ENCODE data around the gene DOCK2.

DOCK2 gene

DNA sequence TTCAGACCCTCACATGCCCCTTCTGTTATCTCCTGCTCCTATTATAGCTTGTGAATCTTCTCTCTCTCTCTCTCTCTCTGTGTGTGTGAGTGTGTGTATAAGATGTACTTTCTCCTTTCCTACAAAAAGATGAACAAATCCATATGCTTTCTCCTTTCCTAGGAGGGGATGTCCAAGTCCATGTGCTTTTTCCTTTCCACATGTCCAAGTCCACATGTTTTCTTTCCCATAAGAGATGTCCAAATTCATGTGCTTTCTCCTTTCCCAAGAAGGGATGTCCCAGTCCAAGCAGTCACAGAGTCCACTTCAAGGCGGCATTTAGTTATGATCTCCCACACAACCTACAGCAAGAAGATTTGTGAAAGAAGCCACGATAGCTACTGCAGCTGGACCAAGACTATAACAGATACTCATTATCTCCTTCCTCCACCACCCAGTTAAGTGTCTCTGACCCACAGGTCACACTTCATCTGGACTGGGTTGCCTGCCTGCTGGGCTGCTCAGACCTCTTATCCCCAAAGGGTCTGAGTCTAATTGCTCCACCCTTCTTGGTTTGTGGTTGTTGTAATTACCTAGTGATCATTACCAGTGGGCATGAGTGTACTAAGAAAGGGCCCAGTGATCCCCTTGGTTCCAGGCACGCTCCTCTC is 450.2 kb downstream of the DOCK2 start (continued):
- TF ChIP-seq, protein P1, sequence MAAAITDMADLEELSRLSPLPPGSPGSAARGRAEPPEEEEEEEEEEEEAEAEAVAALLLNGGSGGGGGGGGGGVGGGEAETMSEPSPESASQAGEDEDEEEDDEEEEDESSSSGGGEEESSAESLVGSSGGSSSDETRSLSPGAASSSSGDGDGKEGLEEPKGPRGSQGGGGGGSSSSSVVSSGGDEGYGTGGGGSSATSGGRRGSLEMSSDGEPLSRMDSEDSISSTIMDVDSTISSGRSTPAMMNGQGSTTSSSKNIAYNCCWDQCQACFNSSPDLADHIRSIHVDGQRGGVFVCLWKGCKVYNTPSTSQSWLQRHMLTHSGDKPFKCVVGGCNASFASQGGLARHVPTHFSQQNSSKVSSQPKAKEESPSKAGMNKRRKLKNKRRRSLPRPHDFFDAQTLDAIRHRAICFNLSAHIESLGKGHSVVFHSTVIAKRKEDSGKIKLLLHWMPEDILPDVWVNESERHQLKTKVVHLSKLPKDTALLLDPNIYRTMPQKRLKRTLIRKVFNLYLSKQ (tag by site-specific recombination; IDR thresholded peaks at IDR 0.05; ENCODE audit: borderline replicate concordance) = no peak
- TF ChIP-seq ZNF629 (tag by site-specific recombination; IDR thresholded peaks at IDR 0.05) = no peak
- no peak for TF ChIP-seq EGR2 (tag by site-specific recombination; IDR thresholded peaks at IDR 0.05; ENCODE audit: low read depth)
- no peak for TF ChIP-seq ZNF530 (tag by site-specific recombination; IDR thresholded peaks at IDR 0.05; ENCODE audit: low read depth)
- no peak for TF ChIP-seq HOXD13 (CRISPR knock-in tag; IDR thresholded peaks at IDR 0.05; ENCODE audit: borderline replicate concordance)
- no peak for TF ChIP-seq ZNF548 (tag by site-specific recombination; IDR thresholded peaks at IDR 0.05)

DNA sequence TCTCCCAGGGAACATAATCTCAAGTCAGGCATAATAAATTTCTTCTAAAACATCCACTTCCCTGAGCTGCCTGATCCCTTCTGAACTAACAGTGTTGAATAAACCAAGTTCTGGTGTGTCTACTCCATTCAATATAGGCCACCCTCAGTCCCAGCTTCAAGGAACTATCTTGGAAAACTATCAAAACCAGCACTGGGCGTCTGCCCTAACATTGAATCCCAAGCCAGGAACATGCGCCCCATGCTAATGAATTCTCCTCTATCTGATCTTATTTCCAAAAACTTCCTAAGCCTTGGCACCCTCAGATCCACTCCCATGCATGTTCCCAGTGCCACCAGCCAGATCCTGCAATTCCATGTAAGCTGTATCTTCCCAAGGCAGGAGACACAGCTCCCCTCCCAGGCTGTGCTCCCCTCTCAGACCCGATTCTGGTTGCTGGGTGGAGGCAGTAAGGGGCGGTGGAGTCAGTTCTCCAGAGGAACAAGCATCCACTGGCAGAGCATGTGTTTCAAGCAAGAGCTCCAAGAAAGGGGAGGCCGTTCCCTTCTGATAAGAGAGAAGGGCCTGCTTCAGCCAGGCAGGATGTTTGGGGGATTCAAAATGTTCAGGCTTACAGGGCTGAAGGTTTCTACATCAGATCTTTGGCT is 455.5 kb downstream of the DOCK2 start:
- TF ChIP-seq ZNF707 (tag by site-specific recombination; IDR thresholded peaks at IDR 0.05) (no peak), RBAK (tag by site-specific recombination; IDR thresholded peaks at IDR 0.05) (no peak), MYNN (tag by site-specific recombination; IDR thresholded peaks at IDR 0.05; ENCODE audit: borderline replicate concordance) (no peak), ZNF670 (tag by site-specific recombination; IDR thresholded peaks at IDR 0.05; ENCODE audit: low read depth) (no peak), GLI4 (tag by site-specific recombination; IDR thresholded peaks at IDR 0.05) (no peak), ZNF140 (tag by site-specific recombination; IDR thresholded peaks at IDR 0.05) (no peak)
- TF ChIP-seq, protein P2, sequence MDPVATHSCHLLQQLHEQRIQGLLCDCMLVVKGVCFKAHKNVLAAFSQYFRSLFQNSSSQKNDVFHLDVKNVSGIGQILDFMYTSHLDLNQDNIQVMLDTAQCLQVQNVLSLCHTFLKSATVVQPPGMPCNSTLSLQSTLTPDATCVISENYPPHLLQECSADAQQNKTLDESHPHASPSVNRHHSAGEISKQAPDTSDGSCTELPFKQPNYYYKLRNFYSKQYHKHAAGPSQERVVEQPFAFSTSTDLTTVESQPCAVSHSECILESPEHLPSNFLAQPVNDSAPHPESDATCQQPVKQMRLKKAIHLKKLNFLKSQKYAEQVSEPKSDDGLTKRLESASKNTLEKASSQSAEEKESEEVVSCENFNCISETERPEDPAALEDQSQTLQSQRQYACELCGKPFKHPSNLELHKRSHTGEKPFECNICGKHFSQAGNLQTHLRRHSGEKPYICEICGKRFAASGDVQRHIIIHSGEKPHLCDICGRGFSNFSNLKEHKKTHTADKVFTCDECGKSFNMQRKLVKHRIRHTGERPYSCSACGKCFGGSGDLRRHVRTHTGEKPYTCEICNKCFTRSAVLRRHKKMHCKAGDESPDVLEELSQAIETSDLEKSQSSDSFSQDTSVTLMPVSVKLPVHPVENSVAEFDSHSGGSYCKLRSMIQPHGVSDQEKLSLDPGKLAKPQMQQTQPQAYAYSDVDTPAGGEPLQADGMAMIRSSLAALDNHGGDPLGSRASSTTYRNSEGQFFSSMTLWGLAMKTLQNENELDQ (tag by site-specific recombination; IDR thresholded peaks at IDR 0.05; ENCODE audit: low read depth) = no peak
- TF ChIP-seq, protein P3, sequence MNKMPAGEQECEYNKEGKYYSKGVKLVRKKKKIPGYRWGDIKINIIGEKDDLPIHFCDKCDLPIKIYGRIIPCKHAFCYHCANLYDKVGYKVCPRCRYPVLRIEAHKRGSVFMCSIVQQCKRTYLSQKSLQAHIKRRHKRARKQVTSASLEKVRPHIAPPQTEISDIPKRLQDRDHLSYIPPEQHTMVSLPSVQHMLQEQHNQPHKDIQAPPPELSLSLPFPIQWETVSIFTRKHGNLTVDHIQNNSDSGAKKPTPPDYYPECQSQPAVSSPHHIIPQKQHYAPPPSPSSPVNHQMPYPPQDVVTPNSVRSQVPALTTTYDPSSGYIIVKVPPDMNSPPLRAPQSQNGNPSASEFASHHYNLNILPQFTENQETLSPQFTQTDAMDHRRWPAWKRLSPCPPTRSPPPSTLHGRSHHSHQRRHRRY (tag by site-specific recombination; IDR thresholded peaks at IDR 0.05) = no peak
- TF ChIP-seq, protein P4, sequence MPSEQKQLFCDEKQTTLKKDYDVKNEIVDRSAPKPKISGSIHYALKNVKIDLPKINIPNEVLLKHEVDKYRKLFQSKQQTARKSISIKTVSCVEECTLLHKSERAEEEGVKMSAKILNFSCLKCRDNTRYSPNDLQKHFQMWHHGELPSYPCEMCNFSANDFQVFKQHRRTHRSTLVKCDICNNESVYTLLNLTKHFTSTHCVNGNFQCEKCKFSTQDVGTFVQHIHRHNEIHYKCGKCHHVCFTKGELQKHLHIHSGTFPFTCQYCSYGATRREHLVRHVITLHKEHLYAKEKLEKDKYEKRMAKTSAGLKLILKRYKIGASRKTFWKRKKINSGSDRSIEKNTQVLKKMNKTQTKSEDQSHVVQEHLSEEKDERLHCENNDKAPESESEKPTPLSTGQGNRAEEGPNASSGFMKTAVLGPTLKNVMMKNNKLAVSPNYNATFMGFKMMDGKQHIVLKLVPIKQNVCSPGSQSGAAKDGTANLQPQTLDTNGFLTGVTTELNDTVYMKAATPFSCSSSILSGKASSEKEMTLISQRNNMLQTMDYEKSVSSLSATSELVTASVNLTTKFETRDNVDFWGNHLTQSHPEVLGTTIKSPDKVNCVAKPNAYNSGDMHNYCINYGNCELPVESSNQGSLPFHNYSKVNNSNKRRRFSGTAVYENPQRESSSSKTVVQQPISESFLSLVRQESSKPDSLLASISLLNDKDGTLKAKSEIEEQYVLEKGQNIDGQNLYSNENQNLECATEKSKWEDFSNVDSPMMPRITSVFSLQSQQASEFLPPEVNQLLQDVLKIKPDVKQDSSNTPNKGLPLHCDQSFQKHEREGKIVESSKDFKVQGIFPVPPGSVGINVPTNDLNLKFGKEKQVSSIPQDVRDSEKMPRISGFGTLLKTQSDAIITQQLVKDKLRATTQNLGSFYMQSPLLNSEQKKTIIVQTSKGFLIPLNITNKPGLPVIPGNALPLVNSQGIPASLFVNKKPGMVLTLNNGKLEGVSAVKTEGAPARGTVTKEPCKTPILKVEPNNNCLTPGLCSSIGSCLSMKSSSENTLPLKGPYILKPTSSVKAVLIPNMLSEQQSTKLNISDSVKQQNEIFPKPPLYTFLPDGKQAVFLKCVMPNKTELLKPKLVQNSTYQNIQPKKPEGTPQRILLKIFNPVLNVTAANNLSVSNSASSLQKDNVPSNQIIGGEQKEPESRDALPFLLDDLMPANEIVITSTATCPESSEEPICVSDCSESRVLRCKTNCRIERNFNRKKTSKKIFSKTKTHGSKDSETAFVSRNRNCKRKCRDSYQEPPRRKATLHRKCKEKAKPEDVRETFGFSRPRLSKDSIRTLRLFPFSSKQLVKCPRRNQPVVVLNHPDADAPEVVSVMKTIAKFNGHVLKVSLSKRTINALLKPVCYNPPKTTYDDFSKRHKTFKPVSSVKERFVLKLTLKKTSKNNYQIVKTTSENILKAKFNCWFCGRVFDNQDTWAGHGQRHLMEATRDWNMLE (tag by site-specific recombination; conservative IDR thresholded peaks at IDR 0.05; ENCODE audit: low read depth) = no peak
- TF ChIP-seq, protein P5, sequence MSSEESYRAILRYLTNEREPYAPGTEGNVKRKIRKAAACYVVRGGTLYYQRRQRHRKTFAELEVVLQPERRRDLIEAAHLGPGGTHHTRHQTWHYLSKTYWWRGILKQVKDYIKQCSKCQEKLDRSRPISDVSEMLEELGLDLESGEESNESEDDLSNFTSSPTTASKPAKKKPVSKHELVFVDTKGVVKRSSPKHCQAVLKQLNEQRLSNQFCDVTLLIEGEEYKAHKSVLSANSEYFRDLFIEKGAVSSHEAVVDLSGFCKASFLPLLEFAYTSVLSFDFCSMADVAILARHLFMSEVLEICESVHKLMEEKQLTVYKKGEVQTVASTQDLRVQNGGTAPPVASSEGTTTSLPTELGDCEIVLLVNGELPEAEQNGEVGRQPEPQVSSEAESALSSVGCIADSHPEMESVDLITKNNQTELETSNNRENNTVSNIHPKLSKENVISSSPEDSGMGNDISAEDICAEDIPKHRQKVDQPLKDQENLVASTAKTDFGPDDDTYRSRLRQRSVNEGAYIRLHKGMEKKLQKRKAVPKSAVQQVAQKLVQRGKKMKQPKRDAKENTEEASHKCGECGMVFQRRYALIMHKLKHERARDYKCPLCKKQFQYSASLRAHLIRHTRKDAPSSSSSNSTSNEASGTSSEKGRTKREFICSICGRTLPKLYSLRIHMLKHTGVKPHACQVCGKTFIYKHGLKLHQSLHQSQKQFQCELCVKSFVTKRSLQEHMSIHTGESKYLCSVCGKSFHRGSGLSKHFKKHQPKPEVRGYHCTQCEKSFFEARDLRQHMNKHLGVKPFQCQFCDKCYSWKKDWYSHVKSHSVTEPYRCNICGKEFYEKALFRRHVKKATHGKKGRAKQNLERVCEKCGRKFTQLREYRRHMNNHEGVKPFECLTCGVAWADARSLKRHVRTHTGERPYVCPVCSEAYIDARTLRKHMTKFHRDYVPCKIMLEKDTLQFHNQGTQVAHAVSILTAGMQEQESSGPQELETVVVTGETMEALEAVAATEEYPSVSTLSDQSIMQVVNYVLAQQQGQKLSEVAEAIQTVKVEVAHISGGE (tag by site-specific recombination; conservative IDR thresholded peaks at IDR 0.05; ENCODE audit: low read depth) = no peak
- TF ChIP-seq, protein P6, sequence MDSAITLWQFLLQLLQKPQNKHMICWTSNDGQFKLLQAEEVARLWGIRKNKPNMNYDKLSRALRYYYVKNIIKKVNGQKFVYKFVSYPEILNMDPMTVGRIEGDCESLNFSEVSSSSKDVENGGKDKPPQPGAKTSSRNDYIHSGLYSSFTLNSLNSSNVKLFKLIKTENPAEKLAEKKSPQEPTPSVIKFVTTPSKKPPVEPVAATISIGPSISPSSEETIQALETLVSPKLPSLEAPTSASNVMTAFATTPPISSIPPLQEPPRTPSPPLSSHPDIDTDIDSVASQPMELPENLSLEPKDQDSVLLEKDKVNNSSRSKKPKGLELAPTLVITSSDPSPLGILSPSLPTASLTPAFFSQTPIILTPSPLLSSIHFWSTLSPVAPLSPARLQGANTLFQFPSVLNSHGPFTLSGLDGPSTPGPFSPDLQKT (IDR thresholded peaks at IDR 0.05; ENCODE audit: borderline replicate concordance, low read depth, low read length) = no peak
- TF ChIP-seq, protein P7, sequence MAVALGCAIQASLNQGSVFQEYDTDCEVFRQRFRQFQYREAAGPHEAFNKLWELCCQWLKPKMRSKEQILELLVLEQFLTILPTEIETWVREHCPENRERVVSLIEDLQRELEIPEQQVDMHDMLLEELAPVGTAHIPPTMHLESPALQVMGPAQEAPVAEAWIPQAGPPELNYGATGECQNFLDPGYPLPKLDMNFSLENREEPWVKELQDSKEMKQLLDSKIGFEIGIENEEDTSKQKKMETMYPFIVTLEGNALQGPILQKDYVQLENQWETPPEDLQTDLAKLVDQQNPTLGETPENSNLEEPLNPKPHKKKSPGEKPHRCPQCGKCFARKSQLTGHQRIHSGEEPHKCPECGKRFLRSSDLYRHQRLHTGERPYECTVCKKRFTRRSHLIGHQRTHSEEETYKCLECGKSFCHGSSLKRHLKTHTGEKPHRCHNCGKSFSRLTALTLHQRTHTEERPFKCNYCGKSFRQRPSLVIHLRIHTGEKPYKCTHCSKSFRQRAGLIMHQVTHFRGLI (tag by site-specific recombination; IDR thresholded peaks at IDR 0.05) = no peak
- Histone ChIP-seq H3K27ac (ENCODE audit: extremely low read depth, low read depth, low read length) (no peak overlapping the region), H3K36me3 (ENCODE audit: control insufficient read depth in 2 of 2, insufficient read depth in 1 of 2, low read length in 2 of 2) (no peaks in the 10 kb centered on the region), H3K9me3 (ENCODE audit: control insufficient read depth, insufficient read depth, low read depth, low read length) (no peaks in the 10 kb centered on the region), H3K4me1 (ENCODE audit: control insufficient read depth, insufficient read depth, low read length) (no peaks in the 10 kb centered on the region), H3K4me3 (ENCODE audit: low read depth, low read length) (no peak overlapping the region)
- ChIA-PET CTCF (interaction anchor here (0.9 to 1.9 kb wide), 4 partner anchors 21 to 124 kb away, joined by 3 to 8 read pairs (median 4); partner anchors contain the start of gene INSYN2B), POLR2A (no interaction called here)

Data from HEK293 (cell line).